Gastrocnemius medialis (tissue), 4 donors: Measurements from ENCODE around the gene RBL1. TPM values are rescaled to one million over a fixed set of nuclear protein-coding genes. Genes with fewer than 3 reads are reported as not detected.

Experiments
- ATAC-seq, 2 donors: fragments of 150-250 bp; one replicate each; pipeline ENCODE4 v1.9.1; 2016
- DNase-seq, 2 donors: peaks; one replicate each; pipeline ENCODE4 v3.0.0-alpha.2; 2019
- H3K27ac ChIP-seq, 4 donors: fragments of 200-600 bp; sonication (generic); 1 replicate in 1 of 4; 2 replicates in 3 of 4; pipeline ENCODE4 v1.5.1; 2016 to 2018; ENCODE audit warnings: mild to moderate bottlenecking in 2 of 4, moderate library complexity in 1 of 4
- H3K27me3 ChIP-seq, 3 donors: fragments of 200-600 bp; sonication (generic) in 2 of 3; 1 replicate in 1 of 3; 2 replicates in 2 of 3; pipeline versions ENCODE4 v1.5.1 to v1.6.0; 2016 to 2019; ENCODE audit warnings: mild to moderate bottlenecking in 1 of 3, moderate library complexity in 1 of 3
- H3K36me3 ChIP-seq, 2 donors: fragments of 200-600 bp; sonication (generic) in 1 of 2; one replicate each; pipeline ENCODE4 v1.5.1; 2017 to 2018
- H3K4me1 ChIP-seq, 2 donors: fragments of 200-600 bp; sonication (generic) in 1 of 2; one replicate each; pipeline ENCODE4 v1.5.1; 2016 to 2017; ENCODE audit warnings: mild to moderate bottlenecking in 2 of 2
- H3K4me3 ChIP-seq, 4 donors: fragments of 200-600 bp; sonication (generic) in 3 of 4; 1 replicate in 1 of 4; 2 replicates in 3 of 4; pipeline ENCODE4 v1.5.1; 2016 to 2019; ENCODE audit warnings: mild to moderate bottlenecking in 2 of 4
- H3K9me3 ChIP-seq, 3 donors: fragments of 200-600 bp; sonication (generic) in 2 of 3; 1 replicate in 1 of 3; 2 replicates in 2 of 3; pipeline ENCODE4 v1.5.1; 2016 to 2019
- CTCF ChIP-seq, 5 experiments: fragments of 450-650 bp in 3 of 5; fragments of 200-600 bp in 2 of 5; sonication (generic) in 2 of 5; IDR thresholded peaks in 4 of 5; conservative IDR thresholded peaks in 1 of 5; 1 replicate in 4 of 5; 2 replicates in 1 of 5; pipeline ENCODE4 v1.5.1; 2016 to 2019; ENCODE audit warnings: antibody characterized with exemption in 5 of 5, mild to moderate bottlenecking in 3 of 5, moderate library complexity in 3 of 5
- POLR2A ChIP-seq, 2 donors: fragments of 450-650 bp; IDR thresholded peaks; one replicate each; pipeline ENCODE4 v1.6.1; 2017; ENCODE audit warnings: antibody characterized with exemption in 2 of 2, mild to moderate bottlenecking in 2 of 2, moderate library complexity in 2 of 2
- in situ Hi-C, 4 donors: fragments of 200-750 bp; cut with MboI; loops; one replicate each; pipeline versions ENCODE4 v1.15.0 to v1.8.0; 2017; ENCODE audit warnings: low sequenced_read_pairs in 4 of 4
- intact Hi-C: fragments of 100-400 bp; cut with DNase I; formaldehyde crosslinking; loops from one replicate; pipeline ENCODE4 v1.15.1; 2023; ENCODE audit warnings: low total_unique reads
- total RNA-seq, 4 donors: library from RNA; depleted of rRNA; stranded (reverse); fragments of >200 nt; gene quantifications; one replicate each; pipeline versions ENCODE4 v1.1.0 to v1.2.3, GENCODE V29; 2016

Gene RBL1
- total RNA-seq, 4 donors from 2014 or later, result 2.9 to 13.0 (median 6.1) TPM

GRCh38 chr20:37102571-37102970 is 6.8 kb upstream of the RBL1 start:
- in situ Hi-C loops (no loop called here), intact Hi-C loops (no loop called here)
- no peak for DNase-seq
- Histone ChIP-seq H3K4me1 (peaks cover 0 to 7% of the 10 kb centered on the region in 2 donors), H3K9me3 (no peaks in the 10 kb centered on the region), H3K27ac (no peak overlapping the region), H3K27me3 (no peaks in the 10 kb centered on the region), H3K4me3 (no peak overlapping the region), H3K36me3 (no peaks in the 10 kb centered on the region)
- no peak for TF ChIP-seq CTCF (IDR thresholded peaks at IDR 0.05 in 4 of 5, conservative IDR thresholded peaks at IDR 0.05 in 1 of 5)
- TF ChIP-seq POLR2A (IDR thresholded peaks at IDR 0.05), result no peak
- no peak for ATAC-seq

GRCh38 chr20:37096415-37097041 is 731 bp upstream of the RBL1 start:
- DNase-seq (no peak), ATAC-seq (no peak)
- H3K4me1 ChIP-seq, result peaks cover 18 to 24% of the 10 kb centered on the region in 2 donors
- intact Hi-C loops, result loop anchor here (2.0 to 10.0 kb wide), 3 partner anchors 82 to 428 kb away; partner anchors contain the start of genes BLCAP, MROH8, NNAT and RPN2
- H3K9me3 ChIP-seq, result no peaks in the 10 kb centered on the region
- no peaks in the 10 kb centered on the region for H3K27me3 ChIP-seq
- peak overlapping the region; percentile 77 to 83 (median 80) for H3K27ac ChIP-seq
- TF ChIP-seq POLR2A (IDR thresholded peaks at IDR 0.05), result no peak
- TF ChIP-seq CTCF (IDR thresholded peaks at IDR 0.05 in 4 of 5, conservative IDR thresholded peaks at IDR 0.05 in 1 of 5), result no peak
- no peaks in the 10 kb centered on the region for H3K36me3 ChIP-seq
- in situ Hi-C loops, result no loop called here
- peak overlapping the region; percentile 76 to 98 (median 78) for H3K4me3 ChIP-seq

- Histone ChIP-seq H3K4me1 (peaks cover 18 to 24% of the 10 kb centered on the region in 2 donors), H3K36me3 (no peaks in the 10 kb centered on the region), H3K9me3 (no peaks in the 10 kb centered on the region), H3K4me3 (peak overlapping the region; percentile 76 to 98 (median 78)), H3K27ac (peak overlapping the region; percentile 77 to 83 (median 80)), H3K27me3 (no peaks in the 10 kb centered on the region)
- no peak for TF ChIP-seq POLR2A (IDR thresholded peaks at IDR 0.05)
- TF ChIP-seq CTCF (IDR thresholded peaks at IDR 0.05 in 4 of 5, conservative IDR thresholded peaks at IDR 0.05 in 1 of 5), result no peak
- intact Hi-C loops (loop anchor here (5.0 to 10.0 kb wide), 2 partner anchors 143 to 430 kb away; partner anchors contain the start of genes BLCAP, NNAT and SAMHD1), in situ Hi-C loops (no loop called here)
- DNase-seq (no peak), ATAC-seq (no peak)
These were observed 644 bp downstream of the RBL1 start for GRCh38 chr20:37095108-37095598.

- H3K27ac ChIP-seq, result no peak overlapping the region
- intact Hi-C loops, result loop anchor here (10.0 kb wide), 1 partner anchor 434 kb away; the partner anchor contains the start of genes BLCAP and NNAT
- H3K4me1 ChIP-seq, result peaks cover 9% of the 10 kb centered on the region in 2 donors
- no peaks in the 10 kb centered on the region for H3K27me3 ChIP-seq
- H3K36me3 ChIP-seq, result no peaks in the 10 kb centered on the region
- no peaks in the 10 kb centered on the region for H3K9me3 ChIP-seq
- ATAC-seq (no peak), DNase-seq (no peak)
- in situ Hi-C loops, result no loop called here
- no peak overlapping the region for H3K4me3 ChIP-seq
- TF ChIP-seq CTCF (IDR thresholded peaks at IDR 0.05 in 4 of 5, conservative IDR thresholded peaks at IDR 0.05 in 1 of 5) (no peak), POLR2A (IDR thresholded peaks at IDR 0.05) (no peak)
These were observed 5.4 kb downstream of the RBL1 start for GRCh38 chr20:37090407-37090806.
